DMS 273 (cell line): ENCODE measurements around the gene GANC.

ENCODE experiments used
- DNase-seq: peaks from one replicate; lab custom pipeline; 2025; ENCODE audit not compliant: unreplicated experiment; lab: John Stamatoyannopoulos, UW

GANC gene

DNA sequence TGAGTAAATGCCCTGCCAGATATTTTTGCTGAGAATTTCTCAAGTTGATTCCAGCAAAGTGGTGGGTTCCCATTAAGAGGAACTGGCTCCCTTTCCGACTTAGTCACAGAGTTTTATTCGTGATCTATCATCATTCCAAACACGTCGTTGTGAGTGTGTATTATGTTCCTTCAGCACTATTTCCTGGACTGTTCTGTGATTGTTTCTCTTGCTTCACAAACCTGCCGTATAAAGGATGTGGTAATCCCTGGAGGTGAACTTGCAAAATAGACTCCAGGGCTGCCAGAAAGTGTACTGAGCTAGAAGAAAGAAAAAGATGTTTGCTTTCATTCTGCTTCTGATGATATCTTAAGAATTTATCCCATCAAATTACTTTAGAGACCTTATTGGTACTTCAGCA is 71.8 kb downstream of the GANC start:
- DNase-seq, result no peak

DNA sequence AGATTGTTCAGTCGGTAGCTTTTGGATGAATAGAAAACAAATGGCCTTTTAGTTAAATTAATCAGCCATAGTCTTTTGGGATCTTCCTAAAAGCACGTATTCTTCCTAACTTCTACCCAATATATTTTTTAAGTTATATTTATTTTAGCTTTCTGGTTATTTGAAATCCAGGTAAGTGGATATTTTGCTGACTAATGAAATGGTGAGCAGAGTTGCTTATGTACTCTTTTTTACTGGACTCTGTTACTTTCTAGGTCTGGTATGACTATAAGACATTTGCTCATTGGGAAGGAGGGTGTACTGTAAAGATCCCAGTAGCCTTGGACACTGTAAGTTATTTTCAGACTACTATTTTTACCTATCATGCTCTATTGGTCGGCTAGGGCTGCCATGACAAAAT is 72.5 kb downstream of the GANC start:
- no peak for DNase-seq

DNA sequence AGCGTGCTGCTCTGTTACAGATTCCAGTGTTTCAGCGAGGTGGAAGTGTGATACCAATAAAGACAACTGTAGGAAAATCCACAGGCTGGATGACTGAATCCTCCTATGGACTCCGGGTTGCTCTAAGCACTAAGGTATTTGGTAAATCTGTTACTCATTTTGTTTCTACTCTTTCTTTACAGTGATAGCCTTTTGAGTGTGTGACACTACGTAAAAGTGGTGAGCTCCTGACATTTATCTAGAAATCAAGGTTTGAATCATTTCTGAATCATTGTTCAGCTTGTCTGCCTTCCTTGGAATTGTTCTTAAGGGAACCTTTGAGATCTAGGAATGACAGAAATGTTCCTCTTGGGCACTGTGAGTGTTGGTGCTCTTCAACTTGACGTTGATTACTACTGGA is 75.1 kb downstream of the GANC start:
- no peak for DNase-seq

DNA sequence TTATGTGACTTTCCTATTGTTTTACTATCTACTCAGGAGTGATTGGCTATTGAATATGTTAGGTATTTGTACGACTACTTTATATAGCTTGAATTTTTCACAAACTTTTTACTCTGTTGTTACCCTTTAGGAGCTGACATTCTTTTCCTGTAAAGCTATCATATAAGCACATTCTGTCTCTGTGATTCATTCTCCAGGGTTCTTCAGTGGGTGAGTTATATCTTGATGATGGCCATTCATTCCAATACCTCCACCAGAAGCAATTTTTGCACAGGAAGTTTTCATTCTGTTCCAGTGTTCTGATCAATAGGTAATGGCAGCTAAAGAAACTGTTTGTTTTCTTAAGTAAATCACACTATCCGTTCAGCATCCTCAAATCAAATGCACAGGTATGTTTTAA is 76.2 kb downstream of the GANC start:
- DNase-seq, result no peak

DNA sequence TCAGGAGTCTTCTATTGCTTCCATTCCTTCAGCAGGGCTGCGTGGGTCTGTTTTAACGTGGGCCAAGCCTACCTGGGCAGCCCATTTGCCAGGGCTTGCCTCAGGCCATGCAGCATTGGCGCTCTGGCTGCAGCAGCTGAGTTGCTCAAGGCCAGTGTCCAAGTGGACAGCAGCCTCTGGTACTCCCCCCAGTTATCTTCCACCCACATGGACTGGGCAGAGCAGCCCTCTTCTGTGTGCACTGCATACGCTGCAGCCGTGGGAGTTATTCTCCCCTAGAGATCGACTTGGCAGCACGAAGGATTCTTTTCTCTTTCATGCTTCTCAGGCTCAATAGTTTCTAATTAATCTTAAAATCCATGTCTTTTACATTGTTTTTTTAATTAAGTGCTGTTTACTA is 79.4 kb downstream of the GANC start:
- no peak for DNase-seq

DNA sequence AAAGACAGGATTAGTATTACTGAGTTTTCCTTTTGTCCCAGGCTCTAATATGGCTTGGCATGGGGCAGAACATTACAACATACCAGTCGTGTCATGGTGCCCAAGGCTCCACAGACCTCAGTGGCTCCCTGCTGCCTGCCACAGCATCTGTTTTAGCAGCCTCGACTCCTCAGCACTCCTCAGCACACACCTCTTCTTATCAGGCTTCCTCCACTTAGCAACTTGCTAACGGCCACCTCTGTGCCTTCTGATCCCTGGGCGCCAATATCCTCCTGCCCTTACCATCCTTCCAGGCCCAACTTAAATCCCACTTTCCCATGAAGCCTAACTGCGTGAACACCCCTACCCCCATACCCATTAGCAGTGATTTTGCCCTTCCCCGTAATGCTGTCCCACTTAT is 80.1 kb downstream of the GANC start:
- no peak for DNase-seq

DNA sequence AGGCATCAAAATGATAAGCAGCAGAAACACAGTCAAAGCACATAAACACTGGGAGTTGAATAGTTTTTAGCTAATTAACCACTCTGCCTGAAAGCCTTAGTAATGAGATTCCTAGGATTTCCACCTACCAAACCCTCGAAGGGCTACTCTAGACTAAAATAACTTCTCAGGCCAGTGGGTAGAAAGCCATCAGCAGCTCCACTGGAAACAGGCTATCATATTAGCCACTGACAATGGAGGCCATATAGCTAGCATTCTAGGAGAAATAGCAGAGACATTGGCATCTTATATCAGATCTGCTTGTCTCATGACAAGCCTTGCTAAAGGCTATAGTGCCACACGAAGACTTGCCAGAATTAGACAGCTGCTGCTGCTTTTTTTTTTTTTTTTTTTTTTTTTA is 81.8 kb downstream of the GANC start:
- DNase-seq, result no peak

DNA sequence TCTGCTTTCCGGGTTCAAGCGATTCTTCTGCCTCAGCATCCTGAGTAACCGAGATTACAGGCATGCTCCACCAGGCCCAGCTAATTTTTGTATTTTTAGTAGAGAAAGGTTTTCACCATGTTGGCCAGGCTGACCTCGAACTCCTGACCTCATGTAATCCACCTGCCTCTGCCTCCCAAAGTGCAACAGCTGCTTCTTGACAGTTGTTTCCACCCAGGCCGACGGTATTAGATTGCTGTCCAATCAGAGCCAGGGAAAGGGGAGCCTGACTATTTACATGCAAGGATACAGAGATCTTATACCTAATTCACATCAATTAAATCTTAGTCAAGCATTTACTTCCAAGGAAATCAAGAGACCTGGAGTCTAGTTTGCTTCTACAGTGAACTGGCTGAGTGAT is 82.3 kb downstream of the GANC start:
- DNase-seq, result no peak

DNA sequence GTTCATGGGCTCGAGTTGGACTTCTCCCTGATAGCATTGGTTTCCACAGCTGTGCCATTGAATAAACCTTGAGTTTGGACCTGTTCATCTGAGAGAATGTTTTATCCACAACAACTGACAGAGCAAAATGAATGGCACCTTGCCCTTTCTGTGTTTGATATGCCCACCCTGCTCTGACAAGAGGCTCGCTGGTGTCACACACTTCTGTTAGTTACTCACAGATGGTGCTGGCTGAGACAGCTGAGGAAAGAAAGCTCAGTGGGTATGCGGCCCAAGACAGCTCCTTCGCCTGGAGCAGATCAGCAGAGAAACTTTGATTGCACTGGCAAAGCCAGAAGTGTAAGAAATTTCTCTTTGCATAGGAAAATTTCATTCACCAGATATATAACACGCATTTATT is 83.8 kb downstream of the GANC start:
- no peak for DNase-seq

DNA sequence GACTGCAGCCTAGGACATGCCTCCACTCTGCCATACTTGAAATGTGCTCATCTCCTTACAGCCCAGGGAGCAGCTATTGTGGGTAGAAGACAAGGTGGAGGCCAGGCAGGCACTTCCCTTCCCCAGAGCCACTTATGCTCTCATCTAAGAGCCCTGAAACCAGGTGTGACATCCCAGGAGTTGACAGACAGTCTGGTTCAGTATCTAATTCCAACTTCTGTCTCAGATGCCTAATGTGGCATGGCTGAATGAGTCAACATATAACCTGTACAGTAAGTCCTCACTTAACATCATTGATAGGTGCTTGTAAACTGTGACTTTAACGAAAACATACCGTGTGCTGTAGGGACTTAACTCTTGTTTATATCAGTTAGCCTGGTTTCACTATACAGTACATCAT is 85.1 kb downstream of the GANC start:
- DNase-seq, result no peak

DNA sequence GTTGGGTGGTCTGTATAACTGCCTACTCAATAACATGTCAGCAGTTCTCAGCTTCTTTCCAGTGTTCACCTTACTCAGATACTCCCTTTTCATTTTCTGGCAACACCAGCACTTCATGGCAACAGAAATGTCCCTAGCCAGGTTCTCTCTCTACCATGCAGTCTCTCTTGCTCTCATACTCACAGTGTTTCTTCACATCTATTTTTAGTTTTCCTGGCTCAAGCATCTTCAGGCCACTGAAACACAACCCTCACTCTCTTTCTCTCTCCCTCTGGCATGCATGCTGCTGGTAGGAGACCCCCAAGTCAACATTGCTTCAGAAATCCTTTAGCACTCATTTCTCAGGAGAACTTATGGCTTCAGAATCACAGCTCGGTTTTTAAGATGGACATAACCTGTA is 86.2 kb downstream of the GANC start, which contains the start of gene CAPN3:
CAPN3 (plus strand) TSS at position 253 of the 400 bp plus-strand sequence. CDS start 305 bp downstream, outside the sequence.
- DNase-seq, result no peak

DNA sequence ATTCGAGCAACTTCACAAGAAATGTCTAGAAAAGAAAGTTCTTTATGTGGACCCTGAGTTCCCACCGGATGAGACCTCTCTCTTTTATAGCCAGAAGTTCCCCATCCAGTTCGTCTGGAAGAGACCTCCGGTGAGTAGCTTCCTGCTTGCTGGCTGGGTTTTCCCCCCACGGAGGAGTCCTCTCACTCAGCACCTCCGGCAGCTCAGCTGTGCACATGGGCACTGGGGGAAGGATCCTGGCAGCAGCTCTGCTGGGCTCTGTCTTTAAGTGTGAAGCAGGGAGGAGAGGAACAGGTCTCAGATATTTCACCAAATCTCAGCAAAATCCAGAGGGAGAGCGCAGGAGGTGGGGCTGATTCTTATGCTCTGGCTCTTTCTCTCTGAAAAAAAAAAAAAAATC is 87.0 kb downstream of the GANC start:
- DNase-seq, result no peak

DNA sequence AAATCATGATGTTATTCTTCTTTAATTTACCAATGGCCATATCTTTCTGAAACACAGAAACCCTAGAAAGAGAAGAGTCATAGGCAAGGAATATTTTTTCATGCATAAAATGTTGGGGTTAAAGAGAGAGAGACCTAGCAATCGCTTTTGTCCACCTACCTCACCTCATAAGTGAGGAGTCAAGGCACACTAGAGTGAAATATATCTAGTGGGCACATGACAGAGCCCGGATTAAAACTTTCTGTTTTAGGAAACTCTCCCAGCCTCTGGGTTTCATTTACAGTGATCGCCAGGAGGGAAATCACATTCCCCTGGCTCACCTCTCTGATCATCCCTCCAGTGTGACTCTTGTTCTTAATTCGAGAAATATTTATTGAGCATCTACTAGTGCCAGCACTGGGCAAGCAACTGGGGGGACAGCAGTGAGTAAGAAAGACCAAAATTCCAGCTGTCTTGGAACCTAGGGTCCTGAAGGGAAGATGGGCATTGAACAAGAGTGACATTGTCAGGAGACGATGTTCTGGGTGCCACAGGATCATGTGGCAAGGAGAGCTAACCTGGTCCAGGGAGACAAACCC is 87.6 kb downstream of the GANC start:
- no peak for DNase-seq

DNA sequence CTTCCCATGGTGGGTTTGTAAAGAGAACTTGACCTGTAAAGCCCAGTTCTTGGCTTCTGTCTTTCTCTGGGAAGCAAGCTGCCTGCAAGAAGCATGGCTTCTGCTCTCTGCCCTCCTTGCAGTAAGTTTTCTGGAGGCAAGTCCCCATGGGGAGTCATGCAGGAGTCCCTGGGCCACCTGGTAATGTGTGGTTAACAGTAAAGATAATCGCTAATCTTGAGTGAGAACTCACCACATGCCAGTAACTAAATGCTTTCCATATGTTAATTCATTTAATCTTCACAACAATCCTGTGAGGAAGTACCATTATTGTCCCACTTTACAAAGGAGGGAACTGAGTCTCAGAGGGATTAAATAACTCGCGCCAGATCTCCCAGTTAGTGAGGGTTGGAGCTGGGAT is 90.5 kb downstream of the GANC start:
- no peak for DNase-seq

DNA sequence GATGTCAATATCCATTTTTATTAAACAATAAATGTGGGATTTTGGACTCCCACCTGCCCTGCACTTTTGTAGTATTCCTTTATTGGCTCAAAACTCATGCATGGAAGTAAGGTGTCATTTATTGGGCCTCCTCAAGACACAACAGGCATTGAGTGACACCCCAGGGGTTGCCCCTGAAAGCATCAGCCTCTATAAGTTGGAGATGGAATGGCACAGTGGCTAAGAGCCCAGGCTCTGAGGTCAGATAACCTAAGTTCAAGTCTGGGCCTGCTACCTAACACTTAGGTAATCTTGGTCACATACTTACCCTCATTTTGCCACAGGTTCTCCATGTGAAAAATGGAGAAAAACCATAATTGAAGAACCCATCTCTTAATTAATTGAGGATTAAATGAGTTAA is 90.9 kb downstream of the GANC start:
- no peak for DNase-seq

DNA sequence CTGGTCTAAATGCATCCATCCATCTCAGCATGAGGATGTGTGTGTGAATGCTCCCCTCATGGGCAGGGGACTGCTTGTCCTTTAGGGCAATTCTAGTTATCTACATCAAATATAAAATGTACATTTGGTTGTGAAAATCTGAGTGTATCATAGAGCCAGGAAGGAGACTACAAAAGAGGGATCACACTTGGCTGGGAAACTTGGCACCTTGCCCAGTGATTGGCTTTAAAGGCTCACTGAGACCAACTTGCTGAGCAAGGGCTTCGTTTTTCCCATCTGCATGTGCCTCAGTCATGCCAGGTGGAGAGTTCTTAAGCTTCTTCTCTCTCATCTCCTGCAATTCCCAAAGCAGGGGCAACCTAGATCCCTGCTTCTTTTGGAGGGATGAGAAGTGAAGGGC is 91.5 kb downstream of the GANC start:
- DNase-seq, result peak; percentile 47

DNA sequence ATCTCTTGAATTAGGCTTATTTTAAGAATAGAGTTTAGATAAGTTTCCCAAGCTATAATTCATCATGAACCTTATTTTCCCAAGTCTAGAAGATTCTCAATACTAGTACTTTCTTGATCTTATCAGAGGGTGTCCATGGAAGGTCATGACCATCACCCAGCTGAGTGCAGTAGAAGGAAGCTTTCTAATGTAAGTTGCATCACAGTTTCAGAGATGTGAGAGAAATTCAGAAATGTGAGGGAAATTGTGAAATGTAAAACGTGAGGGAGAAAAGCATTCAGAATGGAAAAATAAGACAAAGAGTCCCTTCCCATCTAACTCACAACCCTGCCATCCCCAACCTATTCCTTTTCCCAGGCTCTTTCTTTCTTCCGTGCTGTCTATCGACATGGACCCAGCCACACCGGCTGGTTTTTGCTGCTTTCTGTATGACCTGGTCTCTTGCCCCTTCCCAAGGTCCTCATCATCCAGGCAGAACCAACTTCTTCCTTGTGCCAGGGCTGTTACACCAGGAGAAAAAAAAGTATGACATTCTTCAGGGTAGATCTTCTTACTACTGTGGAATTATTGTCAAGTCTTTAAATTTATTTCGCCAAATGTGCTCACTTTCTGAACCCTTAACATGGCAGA is 93.0 kb downstream of the GANC start:
- DNase-seq, result no peak

DNA sequence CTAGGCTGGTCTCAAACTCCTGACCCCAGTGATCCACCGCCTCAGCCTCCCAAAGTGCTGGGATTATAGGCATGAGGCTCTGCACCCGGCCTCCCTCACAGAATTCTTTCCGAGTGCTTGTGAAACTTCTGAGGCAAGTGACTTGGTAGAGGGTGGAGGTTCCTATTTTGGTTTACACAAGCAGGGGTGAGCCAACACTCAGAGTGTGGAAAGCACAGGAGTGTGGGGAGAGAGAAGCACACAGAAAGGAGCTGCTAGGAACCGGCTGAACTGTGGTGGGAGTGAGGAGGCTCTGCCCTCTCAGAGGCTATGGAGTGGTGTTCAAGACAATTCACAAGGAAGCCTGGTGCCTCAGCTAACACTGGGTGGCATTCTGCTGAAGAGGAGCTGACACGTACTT is 94.0 kb downstream of the GANC start:
- no peak for DNase-seq

DNA sequence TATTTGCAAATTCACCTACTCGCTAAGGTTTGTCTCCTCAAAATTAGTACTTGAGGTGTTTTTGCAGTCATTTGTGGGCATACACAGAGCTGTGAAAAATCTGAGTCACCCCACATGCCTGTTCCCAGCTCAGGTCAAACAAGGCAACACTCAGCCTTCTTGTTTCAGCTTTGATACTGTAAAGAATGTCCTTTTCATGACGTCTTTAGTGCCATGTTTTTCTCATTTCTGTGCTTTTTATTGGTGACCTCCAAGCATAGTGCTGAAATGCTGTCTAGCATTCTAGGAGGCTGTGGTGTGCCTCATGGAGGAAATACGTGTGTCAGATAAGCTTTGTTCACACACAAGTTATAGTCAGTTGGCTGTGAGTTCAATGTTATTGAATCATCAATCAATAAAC is 95.1 kb downstream of the GANC start:
- DNase-seq, result no peak

DNA sequence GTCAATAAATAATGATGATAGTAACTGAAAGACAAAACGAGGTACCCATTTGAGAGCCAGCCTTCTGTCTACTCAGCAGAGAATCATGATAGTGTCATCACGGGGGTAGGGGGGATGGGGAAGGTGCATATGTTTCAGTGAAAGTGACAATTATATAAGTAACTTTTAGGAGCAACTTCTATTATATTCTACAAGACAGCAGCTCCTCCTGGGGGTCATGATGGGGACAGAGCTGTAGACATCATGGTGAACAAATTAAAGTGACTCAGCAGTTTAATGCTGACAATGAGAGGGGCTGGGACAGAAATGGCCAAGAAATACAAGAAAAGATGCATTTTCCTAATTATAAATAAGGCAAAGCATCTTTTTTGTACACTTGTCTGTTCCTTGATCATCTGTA is 98.1 kb downstream of the GANC start:
- peak; percentile 15 for DNase-seq

DNA sequence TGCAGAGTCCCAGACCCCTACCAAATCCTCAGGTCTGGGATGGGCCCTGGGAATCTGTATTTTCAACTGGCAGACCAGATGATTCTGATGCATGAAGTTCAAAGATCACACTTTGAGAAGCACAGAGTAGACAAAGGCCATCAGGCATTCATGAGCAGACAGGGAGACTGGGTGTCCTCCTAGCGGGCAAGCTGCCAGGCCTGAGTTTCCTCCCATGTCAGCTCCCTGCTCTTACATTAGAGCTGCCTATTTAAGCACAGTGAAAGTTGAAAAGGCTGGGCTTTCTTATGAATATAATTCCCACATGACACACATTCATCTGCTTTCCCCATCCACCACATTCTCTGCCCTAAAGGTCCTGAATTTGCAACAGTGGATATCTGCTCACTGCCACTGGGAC is 100.3 kb downstream of the GANC start:
- no peak for DNase-seq

DNA sequence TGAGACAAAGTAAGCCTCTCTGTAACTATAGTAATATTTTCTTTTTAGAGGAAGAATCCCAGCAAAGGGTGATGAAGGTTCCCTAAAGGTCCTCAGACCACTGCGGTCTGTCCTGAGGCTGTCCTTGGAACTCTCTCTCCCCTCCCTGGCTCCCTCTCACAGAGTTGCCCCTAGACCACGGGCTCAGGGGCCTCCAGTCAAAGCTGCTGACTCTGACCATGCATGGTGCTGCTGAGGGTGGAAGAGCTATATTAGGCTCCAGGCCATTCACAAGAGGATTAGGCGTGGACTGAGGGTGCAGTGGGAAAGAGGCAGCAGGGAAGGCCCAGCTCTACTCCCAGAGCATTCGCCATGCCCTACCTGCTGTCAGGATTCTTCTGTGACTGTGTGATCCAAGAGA is 100.9 kb downstream of the GANC start:
- no peak for DNase-seq

DNA sequence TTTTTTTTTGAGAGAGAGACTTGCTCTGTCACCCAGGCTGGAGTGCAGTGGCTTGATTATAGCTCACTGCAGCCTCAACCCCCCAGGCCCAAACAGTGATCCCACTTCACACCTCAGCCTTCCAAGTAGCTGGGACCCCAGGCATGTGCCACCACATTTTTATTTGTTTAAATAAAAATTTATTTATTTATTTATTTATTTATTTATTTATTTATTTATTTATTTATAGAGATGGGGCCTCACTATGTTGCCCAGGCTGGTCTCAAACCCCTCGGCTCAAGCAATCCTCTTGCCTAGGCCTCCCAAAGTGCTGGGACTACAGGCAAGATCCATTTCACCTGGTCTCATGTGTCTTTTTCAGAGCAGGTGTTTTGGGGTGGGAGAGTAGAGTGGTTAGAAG is 101.8 kb downstream of the GANC start:
- no peak for DNase-seq
